Measurements from ENCODE around the gene CPA2. TPM values are rescaled to one million over a fixed set of nuclear protein-coding genes. Genes with fewer than 3 reads are reported as not detected.

The CPA2 gene
- 0.55 and 1.2 TPM in 2 replicates for total RNA-seq
- long read RNA-seq = 0 reads

GRCh38 chr7:130266258-130266960 lies at the start of gene CPA2:
Gene CPA2, plus strand, starts transcription at chr7:130266863. Its CDS starts 19 bp downstream, at chr7:130266882.
- H3K27ac Mint-ChIP-seq (ENCODE audit: unreplicated experiment) = no peak within 1 kb of the TSS
- H3K4me1 Mint-ChIP-seq = peaks cover 33% of the 10 kb centered on the region
- H3K36me3 Mint-ChIP-seq (ENCODE audit: low read depth) = no peaks in the 10 kb centered on the region
- no peak for TF ChIP-seq CTCF (conservative IDR thresholded peaks at IDR 0.05)
- no peak within 1 kb of the TSS for H3K4me3 Mint-ChIP-seq
- H3K9me3 Mint-ChIP-seq = peaks cover 4% of the 10 kb centered on the region
- no peaks in the 10 kb centered on the region for H3K27me3 Mint-ChIP-seq (ENCODE audit: low read depth)
- no peak for DNase-seq (ENCODE audit: low read depth, low spot score)

- H3K9me3 Mint-ChIP-seq = peaks cover 5% of the 10 kb centered on the region
- no peak overlapping the region for H3K27ac Mint-ChIP-seq (ENCODE audit: unreplicated experiment)
- H3K4me1 Mint-ChIP-seq = peaks cover 4% of the 10 kb centered on the region
- H3K4me3 Mint-ChIP-seq = no peak overlapping the region
- TF ChIP-seq CTCF (conservative IDR thresholded peaks at IDR 0.05) = no peak
- no peak for DNase-seq (ENCODE audit: low read depth, low spot score)
- no peaks in the 10 kb centered on the region for H3K36me3 Mint-ChIP-seq (ENCODE audit: low read depth)
- no peaks in the 10 kb centered on the region for H3K27me3 Mint-ChIP-seq (ENCODE audit: low read depth)
Measured at GRCh38 chr7:130218806-130219620, 47.6 kb upstream of the CPA2 start.

GRCh38 chr7:130219871-130220270 lies 46.8 kb upstream of the CPA2 start:
- Mint-ChIP-seq H3K4me1 (peaks cover 6% of the 10 kb centered on the region), H3K27ac (ENCODE audit: unreplicated experiment) (no peak overlapping the region), H3K4me3 (no peak overlapping the region)

GRCh38 chr7:130221746-130222145 lies 44.9 kb upstream of the CPA2 start:
- Mint-ChIP-seq H3K27ac (ENCODE audit: unreplicated experiment) (no peak overlapping the region), H3K36me3 (ENCODE audit: low read depth) (no peaks in the 10 kb centered on the region), H3K27me3 (ENCODE audit: low read depth) (no peaks in the 10 kb centered on the region), H3K9me3 (peaks cover 7% of the 10 kb centered on the region), H3K4me1 (peaks cover 6% of the 10 kb centered on the region), H3K4me3 (no peak overlapping the region)
- TF ChIP-seq CTCF (conservative IDR thresholded peaks at IDR 0.05) = no peak
- no peak for DNase-seq (ENCODE audit: low read depth, low spot score)

More at GRCh38 chr7:130219871-130220270, 46.8 kb upstream of the CPA2 start:
- no peak for DNase-seq (ENCODE audit: low read depth, low spot score)
- Mint-ChIP-seq H3K9me3 (peaks cover 7% of the 10 kb centered on the region), H3K36me3 (ENCODE audit: low read depth) (no peaks in the 10 kb centered on the region), H3K27me3 (ENCODE audit: low read depth) (no peaks in the 10 kb centered on the region)
- TF ChIP-seq CTCF (conservative IDR thresholded peaks at IDR 0.05) = no peak

GRCh38 chr7:130223646-130224045 lies 43.0 kb upstream of the CPA2 start:
- Mint-ChIP-seq H3K27ac (ENCODE audit: unreplicated experiment) (no peak overlapping the region), H3K9me3 (peaks cover 4% of the 10 kb centered on the region), H3K36me3 (ENCODE audit: low read depth) (no peaks in the 10 kb centered on the region), H3K4me1 (peaks cover 17% of the 10 kb centered on the region), H3K4me3 (no peak overlapping the region), H3K27me3 (ENCODE audit: low read depth) (no peaks in the 10 kb centered on the region)
- no peak for DNase-seq (ENCODE audit: low read depth, low spot score)
- no peak for TF ChIP-seq CTCF (conservative IDR thresholded peaks at IDR 0.05)
